NCI-H2227 treated with DMSO at 0.1 percent for 48 hours (cell line): Measurements from ENCODE around the gene NOCT.
A peak's percentile ranks its signal among the peaks of the same experiment; 100 is the strongest.
"Not testable (repeated sequence)": the region's sequence is repeated elsewhere in the genome, so short reads cannot be mapped to it uniquely, and the experiment has no call there.

Source experiments
- DNase-seq: peaks from one replicate; lab custom pipeline; 2025; lab: John Stamatoyannopoulos, UW

NOCT gene

DNA sequence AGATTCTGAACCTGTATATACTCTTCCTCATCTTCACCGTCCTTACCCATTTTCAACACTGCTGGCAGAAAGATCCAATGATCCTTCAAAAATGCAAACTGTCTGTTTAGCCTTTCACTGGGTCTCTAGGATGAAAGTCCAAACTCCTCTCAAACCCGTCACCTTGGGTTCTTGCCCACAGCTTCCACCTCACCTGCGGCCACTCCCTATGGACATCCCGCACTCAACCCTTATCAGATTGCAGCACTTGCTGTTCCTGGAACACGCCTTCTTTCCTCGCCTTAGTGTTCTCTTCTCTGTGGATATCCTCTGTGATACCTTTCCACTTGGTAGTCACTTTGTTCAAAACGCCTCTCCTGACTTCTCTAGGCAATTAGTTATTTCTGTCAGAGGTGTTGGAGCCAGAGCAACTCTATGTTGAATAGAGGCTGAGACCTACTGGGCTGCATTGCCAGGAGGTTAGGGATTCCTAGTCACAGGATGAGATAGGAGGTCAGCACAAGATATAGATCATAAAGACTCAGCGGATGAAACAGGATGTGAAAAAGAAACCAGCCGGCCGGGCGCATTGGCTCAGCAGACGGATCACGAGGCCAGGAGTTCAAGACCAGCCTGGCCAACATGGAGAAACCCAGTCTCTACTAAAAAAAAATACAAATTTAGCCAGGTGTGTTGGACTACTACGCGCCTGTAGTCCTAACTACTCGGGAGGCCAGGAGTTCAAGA is 4.2 kb upstream of the NOCT start:
- no peak for DNase-seq

DNA sequence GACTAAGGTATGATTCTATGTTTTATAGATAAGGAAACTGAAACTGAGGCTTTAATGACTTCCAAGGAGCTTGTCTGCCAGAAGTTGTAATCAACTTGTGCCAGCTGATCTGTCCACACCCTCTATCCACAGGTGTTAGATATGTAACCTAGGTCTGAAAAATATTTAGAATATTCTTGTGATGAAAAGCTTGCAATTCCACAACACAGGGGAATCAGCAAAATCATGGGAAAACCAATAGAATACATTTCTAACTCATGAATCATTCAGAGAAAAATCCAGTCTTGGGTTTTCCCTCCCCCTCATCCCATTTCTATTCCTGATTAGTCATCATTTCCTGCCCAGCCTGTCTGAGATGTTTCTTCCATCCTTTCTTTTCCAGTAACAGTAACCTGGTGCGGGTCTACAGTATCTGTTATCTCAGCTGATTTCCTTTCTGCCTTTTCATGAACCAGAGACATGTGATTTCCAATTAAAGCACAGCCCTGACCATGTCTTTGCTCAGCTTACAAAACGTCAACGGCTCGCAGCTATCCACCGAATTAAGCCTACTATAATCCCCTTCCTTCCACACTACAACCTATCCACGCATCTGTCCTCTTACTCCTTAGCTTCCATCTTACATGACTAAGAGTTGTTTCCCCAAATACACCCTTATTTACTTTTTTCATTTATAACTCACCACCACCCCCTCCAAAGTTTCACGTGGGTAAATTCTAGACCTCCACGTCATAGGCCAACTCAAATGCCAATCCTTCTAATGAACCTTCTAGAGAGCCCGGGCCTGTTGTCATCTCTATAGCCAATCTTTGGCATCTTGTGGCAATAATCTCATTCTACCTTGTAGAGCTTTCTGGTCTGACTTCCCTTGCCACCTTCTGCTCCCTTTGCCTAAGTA is 961 bp upstream of the NOCT start:
- DNase-seq, result peak; percentile 65

DNA sequence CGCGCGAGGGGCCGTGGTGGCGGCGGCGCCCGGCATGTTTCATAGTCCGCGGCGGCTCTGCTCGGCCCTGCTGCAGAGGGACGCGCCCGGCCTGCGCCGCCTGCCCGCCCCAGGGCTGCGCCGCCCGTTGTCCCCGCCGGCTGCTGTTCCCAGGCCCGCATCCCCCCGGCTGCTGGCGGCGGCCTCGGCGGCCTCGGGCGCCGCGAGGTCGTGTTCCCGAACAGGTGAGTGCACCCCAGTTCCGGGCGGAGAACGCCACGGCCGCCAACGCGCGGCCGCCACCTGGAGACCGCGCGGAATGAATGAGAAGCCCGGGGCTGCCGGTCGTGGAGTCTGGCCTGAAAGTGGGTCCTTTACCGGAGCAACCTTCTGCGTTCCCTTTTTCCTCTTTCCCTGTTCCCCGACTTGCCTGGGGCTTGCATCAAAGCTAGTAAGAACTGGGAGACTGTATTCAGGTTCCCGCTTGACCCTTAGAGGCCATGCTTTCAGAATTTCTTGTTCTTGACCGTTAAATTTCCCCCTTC is 429 bp downstream of the NOCT start:
- peak; percentile 16 for DNase-seq

DNA sequence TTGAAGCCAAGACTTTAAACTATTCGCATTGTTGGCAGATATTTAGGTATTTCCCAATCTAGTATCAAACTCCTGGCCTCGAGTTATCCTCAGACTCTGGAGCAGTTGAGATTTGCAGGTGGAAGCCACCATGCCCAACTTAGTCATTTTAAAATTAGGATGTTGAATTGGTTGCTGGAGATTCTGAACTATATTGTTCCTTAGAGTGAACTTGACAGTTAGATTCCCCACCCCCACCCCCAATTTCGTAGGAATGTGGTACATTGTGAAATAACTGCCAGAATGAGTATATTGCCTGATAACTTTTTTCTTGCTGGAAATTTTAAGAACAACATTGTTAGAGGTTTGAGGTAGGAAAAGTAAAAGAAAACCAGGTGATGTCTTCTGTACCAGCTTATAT is 2.3 kb downstream of the NOCT start:
- DNase-seq, result no peak

DNA sequence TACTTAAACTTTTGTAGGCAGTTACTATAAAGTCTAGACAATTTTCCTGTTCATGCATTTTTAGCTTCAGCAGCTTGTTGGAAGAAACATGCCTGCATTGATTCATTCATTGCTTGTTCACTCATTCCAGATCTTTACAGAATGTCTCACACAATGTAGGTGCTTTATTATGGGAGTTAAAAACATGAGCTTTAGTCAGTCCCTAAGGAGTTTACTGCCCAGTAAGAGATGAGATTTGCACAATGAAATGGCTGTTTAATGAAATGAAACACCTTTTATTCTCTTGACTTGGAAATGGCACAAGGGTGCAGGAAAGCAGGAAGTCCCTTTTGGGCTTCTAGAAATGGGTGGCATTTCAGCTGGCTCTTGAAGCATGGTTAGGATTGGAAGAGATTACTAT is 2.9 kb downstream of the NOCT start:
- no peak for DNase-seq

DNA sequence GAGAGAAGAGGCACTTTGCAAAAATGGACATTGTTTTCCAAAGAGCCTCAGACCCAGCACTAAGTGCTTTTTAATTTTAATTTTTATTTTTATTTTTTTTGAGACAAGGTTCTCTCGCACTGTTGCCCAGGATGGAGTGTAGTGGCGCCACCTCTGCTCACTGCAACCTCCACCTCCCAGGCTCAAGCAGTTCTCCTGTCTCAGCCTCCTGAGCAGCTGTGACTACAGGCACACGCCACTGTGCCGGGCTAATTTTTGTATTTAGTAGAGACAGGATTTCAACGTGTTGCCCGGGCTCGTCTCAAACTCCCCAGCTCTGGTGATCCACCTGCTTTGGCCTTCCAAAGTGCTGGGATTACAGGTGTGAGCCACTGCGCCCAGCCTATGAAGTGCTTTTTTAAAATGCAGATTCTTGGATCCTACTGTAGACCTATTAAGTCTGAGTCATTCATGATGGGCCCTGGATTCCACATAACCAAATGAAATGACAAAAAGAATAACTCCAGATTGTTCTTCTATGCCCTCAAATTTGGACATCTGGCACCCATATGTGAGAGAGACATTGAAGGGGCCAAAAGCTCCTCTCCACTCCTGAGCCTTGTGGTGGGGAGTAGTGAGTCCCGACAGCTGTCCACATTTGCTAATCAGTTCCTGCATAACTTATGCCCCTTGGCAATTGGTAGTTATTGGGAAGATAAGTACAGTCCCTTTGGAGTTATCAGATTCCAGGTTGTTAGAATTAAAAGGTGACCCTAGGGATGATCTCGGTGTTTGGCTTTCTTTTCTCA is 3.6 kb downstream of the NOCT start:
- DNase-seq, result no peak

DNA sequence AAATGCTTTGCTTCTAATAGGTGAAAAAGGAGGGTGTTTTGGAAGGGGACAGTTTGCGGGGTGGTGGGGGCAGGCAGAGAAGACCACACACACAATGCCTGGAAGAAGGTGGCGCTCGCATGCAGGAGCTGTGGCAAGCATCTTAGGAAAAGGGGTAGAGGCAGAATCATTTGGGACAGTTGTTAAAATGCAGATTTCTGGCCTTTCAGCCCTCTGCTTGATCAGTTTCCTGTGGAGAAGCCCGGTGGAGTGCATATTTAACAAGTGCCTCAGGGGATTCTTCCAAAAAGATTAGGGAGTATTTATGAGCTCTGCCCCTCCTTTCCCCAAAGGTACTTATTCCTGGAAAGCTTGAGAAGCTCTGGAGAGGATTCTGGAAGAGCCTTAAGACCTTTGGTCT is 4.8 kb downstream of the NOCT start:
- no peak for DNase-seq

DNA sequence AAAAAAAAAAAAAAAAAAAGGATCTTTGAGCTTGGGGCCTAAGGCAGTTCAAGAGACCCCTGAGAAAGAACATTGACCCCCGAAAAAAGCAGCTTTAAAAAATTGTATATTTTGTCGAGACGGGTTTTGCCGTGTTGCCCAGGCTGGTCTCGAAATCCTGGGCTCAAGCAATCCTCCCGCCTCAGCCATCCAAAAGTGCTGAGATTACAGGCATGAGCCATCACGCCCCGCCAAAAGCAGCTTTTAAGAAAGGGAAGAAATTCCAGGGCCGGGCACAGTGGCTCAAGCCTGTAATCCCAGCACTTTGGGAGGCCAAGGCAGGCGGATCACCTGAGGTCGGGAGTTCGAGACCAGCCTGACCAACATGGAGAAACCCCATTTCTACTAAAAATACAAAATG is 5.5 kb downstream of the NOCT start:
- not testable (repeated sequence) for DNase-seq

DNA sequence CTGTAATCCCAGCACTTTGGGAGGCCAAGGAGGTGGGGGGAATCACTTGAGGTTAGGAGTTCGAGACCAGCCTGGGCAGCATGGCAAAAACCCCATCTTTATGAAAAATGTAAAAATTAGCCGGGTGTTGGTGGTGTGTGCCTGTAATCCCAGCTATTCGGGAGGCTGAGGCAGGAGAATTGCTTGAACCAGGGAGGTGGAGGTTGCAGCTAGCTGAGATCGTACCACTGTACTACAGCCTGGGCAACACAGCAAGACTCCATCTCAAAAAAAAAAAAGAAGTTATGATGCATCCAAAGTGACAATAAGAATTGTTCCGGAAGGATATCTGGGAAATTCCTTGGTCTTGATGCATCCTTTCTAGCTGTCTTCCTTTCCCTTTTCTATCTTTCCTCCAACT is 7.3 kb downstream of the NOCT start:
- no peak for DNase-seq

DNA sequence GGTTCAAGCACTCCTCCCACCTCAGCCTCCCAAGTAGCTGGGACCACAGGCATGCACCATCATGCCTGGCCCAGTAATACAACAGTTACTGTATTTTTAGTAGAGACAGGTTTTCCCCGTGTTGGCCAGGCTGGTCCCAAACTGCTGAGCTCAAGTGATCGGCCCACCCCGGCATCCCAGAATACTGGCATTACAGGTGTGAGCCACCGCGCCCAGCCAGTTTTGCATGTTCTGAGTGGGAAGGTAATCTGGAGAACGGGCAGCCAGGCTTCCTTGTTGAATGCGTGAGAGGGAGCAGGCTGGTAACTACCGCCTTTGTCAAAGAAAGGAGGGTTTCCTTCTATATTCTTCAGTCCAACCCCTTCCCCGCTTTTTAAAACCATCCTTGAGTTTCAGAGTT is 9.1 kb downstream of the NOCT start:
- DNase-seq, result no peak

DNA sequence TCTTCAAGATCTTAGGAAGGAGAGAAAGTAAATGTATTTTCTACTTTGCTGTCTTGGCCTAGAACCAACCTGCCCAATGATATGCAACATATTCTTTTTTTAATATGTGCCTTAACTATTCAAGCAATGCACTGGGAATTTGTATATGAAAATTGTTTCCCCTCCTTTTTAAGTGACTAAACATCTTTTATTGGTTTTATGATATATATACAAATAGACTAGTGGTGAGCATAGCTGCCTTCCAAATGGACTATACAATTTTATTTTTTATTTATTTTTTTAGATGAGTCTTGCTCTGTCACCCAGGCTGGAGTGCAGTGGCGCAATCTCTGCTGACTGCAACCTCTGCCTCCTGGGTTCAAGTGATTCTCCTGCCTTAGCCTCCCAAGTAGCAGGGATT is 10.3 kb downstream of the NOCT start:
- DNase-seq, result no peak

DNA sequence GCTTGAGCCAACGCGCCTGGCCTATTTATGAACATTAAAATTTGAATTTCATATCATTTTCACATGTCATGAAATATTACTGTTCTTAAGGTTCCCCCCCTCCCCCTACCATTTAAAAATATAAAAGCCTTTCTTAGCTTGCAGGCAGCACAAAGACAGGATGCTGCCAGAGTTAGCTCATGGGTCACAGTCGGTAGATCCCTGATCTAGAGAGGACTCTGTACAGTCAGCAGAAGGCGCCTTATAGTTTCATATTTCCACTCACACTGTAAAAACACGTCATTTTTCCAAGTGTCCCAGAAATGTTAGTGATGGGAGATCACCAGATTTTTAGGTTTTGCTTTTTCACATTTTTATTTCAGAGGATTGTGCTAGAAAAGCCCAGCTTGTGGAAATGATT is 12.2 kb downstream of the NOCT start:
- no peak for DNase-seq

DNA sequence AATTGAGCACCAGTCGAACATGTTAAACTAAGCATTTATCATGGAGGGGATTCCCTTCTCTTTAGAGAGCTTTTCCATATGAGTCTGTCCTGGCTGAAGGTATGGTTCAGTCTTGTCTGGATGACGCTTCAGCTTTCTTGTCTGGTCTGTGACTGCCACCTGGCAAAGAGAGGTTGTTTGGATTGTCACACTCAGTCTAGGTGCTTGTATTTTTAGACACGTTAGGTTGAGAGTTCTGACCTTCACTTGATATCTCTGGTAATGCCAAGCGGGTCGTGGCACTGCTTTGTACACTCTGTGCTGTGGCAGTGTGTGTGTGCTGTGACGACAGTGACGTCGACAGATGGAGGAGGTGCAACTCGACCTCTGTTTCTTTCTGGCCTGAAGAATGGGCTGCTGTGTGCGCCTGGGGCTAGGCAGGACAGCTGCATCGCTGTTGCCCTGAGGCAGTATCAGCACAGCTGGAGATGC is 12.6 kb downstream of the NOCT start:
- no peak for DNase-seq

DNA sequence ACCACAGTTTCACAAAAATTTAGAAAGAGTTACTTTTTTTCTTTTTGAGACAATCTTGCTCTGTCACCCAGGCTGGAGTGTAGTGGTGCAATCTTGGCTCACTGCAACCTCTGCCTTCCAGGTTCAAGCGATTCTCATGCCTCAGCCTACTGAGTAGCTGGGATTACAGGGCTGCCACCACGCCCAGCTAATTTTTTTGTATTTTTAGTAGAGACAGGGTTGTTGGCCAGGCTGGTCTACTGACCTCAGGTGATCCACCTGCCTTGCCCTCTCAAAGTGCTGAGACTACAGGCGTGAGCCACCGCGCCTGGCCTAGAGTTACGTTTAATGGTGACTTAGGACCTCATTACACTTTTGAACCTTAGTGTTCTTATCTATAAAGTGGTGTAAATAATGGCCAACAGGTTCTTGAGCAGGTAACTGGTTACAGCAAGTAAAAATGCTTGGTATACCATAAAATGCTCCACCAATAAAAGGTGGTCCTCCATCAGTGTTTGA is 14.3 kb downstream of the NOCT start:
- DNase-seq, result not testable (repeated sequence)

DNA sequence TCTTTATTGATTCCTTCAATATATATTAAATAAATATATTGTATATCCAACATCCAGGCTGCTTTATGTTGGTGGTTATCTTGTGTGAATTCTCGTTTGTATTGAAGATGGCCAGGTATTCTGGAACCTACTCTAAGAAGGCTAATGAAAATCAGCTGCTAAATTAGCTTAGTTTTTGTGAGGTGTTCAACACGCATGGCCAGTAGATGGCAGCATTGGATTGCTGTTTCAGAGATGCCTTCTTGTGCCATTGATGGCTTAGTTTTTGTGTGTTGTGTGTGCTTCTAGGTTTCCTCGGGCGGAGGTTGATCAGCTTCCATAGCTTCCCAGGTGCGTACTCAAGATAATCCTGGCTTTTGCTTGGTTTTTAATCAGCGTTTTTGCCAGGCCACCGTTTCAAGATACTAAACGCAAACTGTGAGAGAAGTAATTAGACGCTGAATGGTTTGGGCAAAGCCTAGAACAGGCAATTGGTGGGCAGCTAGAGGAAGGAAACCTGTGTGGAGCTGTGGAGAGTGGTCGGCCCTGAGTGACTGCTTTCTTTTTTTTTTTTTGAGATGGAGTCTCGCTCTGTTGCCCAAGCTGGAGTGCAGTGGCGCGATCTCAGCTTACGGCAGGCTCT is 15.1 kb downstream of the NOCT start:
- peak; percentile 64 for DNase-seq

DNA sequence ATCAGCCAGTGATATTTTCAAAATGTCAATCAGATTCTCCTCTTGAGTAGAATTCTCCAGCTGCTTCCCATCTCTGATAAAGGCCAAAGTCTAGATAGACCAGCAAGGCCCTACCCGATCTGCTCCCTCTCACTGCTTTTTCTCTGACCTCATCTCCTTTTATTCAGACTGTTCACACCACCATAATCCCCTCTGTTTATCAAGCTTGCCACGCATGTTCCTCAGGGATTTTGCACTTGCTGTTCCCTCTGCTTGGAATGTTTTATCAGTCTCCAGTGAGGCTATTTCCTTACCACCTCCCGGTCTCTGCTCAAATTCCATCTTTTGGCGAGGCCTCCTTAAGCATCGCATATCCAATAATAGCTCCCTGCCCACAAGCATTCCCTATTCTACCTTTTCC is 20.1 kb downstream of the NOCT start:
- DNase-seq, result no peak

DNA sequence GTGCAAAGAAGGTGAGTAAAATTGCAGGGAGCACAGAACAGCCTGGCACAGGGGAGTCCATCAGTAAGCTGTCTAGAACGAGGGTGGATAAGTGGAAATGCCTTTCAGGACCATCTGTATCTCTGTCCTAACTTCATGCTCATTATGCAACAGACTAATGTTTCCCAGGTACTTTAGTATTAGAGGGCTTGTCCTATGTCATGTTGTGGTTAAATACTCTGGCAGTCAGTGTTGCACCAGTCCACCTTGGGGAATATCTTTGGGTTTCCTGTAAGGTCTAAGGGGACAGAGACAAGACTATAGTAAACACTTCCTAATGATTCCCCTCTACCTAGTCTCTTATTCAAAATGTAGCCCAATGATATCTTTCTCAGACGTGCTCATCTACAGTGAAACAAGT is 21.3 kb downstream of the NOCT start:
- DNase-seq, result no peak

DNA sequence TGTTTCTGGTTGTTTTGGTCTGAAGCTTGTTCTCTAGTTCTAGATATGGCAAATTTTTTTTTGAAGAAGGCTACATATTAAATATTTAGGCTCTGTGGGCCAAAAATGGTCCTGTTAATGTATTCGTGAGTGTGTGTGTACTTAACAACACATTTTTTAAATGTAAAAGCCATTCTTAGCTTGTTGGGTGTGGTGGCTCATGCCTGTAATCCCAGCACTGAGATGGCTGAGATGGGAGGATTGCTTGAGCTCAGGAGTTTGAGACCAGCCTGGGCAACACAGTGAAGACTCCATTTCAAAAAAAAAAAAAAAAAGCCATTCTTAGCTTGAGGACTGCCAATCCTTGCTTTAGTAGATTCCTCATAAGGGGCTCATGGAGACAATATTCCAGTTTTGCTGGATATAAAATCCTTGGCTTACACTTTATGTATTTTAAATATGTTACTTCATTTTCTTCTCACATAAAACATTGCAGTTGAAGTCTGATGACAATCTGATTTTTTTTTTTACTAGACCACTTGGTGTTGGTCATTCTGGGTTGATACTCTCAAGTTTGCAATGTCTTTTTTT is 23.4 kb downstream of the NOCT start:
- no peak for DNase-seq

DNA sequence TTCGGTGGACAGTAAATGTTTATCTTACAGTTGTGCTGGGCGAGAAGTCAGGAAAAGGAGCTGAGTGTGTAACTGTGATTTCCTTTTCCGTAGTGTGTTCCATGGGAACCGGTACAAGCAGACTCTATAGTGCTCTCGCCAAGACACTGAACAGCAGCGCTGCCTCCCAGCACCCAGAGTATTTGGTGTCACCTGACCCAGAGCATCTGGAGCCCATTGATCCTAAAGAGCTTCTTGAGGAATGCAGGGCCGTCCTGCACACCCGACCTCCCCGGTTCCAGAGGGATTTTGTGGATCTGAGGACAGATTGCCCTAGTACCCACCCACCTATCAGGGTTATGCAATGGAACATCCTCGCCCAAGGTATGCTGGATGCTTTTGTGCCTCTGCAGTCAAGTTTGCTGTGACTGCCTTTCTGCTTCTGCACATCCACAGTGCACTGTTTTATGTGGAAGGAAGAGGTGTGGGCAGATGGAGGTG is 27.4 kb downstream of the NOCT start:
- no peak for DNase-seq

DNA sequence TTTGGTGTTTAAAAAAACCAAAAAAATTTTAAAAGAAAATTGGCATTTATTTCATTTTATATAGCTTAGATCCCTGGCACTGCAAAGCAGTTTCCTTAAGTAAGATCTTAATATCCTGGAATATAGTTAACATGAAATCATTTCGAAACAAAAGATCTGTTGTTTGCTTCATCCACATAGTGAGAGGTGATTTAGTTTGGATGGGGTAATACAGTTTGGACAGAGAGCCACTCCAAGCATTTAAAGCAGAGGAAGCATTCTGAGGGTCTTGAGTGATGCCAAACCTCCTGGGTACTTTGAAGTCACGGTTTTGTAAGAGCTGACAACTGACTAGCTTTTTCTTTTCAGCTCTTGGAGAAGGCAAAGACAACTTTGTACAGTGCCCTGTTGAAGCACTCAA is 28.7 kb downstream of the NOCT start:
- DNase-seq, result no peak

DNA sequence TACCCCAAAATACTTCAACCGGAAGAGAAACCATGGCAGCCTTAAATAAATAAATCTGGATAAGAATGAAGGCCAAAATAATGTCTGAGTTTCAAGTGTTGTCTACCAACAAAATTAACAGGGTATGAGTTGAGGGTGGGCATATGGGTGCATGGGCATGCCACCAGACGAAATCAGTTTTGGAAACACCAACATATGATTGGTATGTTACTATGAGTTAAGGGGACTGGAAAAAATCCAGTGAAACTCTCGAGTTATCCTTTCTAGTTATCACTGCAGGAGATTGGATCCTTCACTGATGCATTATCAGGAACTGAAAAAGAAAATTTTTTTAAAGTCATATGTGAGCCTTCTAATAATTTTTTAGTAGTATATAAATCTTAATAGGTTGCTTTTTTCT is 32.4 kb downstream of the NOCT start:
- DNase-seq, result no peak
